BE2C (cell line): ENCODE results near the gene LCN1.
"Not testable (repeated sequence)": the region's sequence is repeated elsewhere in the genome, so short reads cannot be mapped to it uniquely, and the experiment has no call there.

Experiments
- DNase-seq: peaks from one replicate; pipeline ENCODE4 v3.0.0-alpha.2; 2020
- H3K27me3 ChIP-seq: fragments of 250-450 bp; sonication (Bioruptor Pico); 2 replicates; pipeline ENCODE4 v1.5.1; 2020; ENCODE audit warnings: mild to moderate bottlenecking
- H3K36me3 ChIP-seq: fragments of 250-450 bp; sonication (Bioruptor Pico); 2 replicates; pipeline ENCODE4 v1.5.1; 2020; ENCODE audit warnings: mild to moderate bottlenecking
- H3K4me1 ChIP-seq: fragments of 250-450 bp; sonication (Bioruptor Pico); 2 replicates; pipeline ENCODE4 v1.5.1; 2020
- H3K4me3 ChIP-seq: 2 replicates; pipeline ENCODE4 v1.5.1; 2011; ENCODE audit warnings: low read depth, low read length
- H3K9me3 ChIP-seq: fragments of 250-450 bp; sonication (Bioruptor Pico); 2 replicates; pipeline ENCODE4 v1.5.1; 2020
- CTCF ChIP-seq: IDR thresholded peaks from 2 replicates; pipeline ENCODE4 v1.5.1; 2012; ENCODE audit warnings: mild to moderate bottlenecking, low read depth, low read length

Gene LCN1

GRCh38 chr9:135533113-135533512 is 11.9 kb downstream of the LCN1 start:
- no peak for DNase-seq
- H3K4me3 ChIP-seq, result no peak overlapping the region
- no peak for TF ChIP-seq CTCF
- no peaks in the 10 kb centered on the region for H3K27me3 ChIP-seq
- no peaks in the 10 kb centered on the region for H3K36me3 ChIP-seq
- no peaks in the 10 kb centered on the region for H3K9me3 ChIP-seq
- no peaks in the 10 kb centered on the region for H3K4me1 ChIP-seq

GRCh38 chr9:135533674-135534073 is 12.4 kb downstream of the LCN1 start:
- no peak for DNase-seq
- no peaks in the 10 kb centered on the region for H3K4me1 ChIP-seq
- no peaks in the 10 kb centered on the region for H3K9me3 ChIP-seq
- H3K27me3 ChIP-seq, result no peaks in the 10 kb centered on the region
- no peak for TF ChIP-seq CTCF
- H3K4me3 ChIP-seq, result no peak overlapping the region
- no peaks in the 10 kb centered on the region for H3K36me3 ChIP-seq

- H3K9me3 ChIP-seq, H3K27me3 ChIP-seq, H3K4me1 ChIP-seq, DNase-seq, H3K36me3 ChIP-seq, H3K4me3 ChIP-seq: not testable (repeated sequence)
Observed at GRCh38 chr9:135534192-135534711, 13.0 kb downstream of the LCN1 start.

GRCh38 chr9:135534826-135535225 is 13.6 kb downstream of the LCN1 start:
- not testable (repeated sequence) for H3K9me3 ChIP-seq, H3K27me3 ChIP-seq, H3K4me3 ChIP-seq, H3K4me1 ChIP-seq, H3K36me3 ChIP-seq, DNase-seq

GRCh38 chr9:135535631-135536030 is 14.4 kb downstream of the LCN1 start:
- not testable (repeated sequence) for DNase-seq, H3K9me3 ChIP-seq, H3K4me3 ChIP-seq, H3K36me3 ChIP-seq, H3K27me3 ChIP-seq, H3K4me1 ChIP-seq

GRCh38 chr9:135536216-135536615 is 15.0 kb downstream of the LCN1 start:
- no peak for DNase-seq
- no peak for TF ChIP-seq CTCF
- no peaks in the 10 kb centered on the region for H3K36me3 ChIP-seq
- H3K4me3 ChIP-seq, result no peak overlapping the region
- no peaks in the 10 kb centered on the region for H3K27me3 ChIP-seq
- H3K4me1 ChIP-seq, result no peaks in the 10 kb centered on the region
- H3K9me3 ChIP-seq, result no peaks in the 10 kb centered on the region

- not testable (repeated sequence) for H3K4me1 ChIP-seq, H3K27me3 ChIP-seq, H3K36me3 ChIP-seq, H3K9me3 ChIP-seq
- H3K4me3 ChIP-seq, result 0 out of 2 replicates have a peak overlapping the region, but pooled peaks have one; percentile 0
- peak; percentile 70 for DNase-seq
Observed at GRCh38 chr9:135543262-135543894, 22.1 kb downstream of the LCN1 start.

GRCh38 chr9:135544981-135545635 is 23.9 kb downstream of the LCN1 start:
- no peak for DNase-seq
- no peaks in the 10 kb centered on the region for H3K9me3 ChIP-seq
- no peak overlapping the region for H3K4me3 ChIP-seq
- TF ChIP-seq CTCF, result no peak
- H3K36me3 ChIP-seq, result no peaks in the 10 kb centered on the region
- H3K4me1 ChIP-seq, result peaks cover 5% of the 10 kb centered on the region
- H3K27me3 ChIP-seq, result no peaks in the 10 kb centered on the region

- H3K4me3 ChIP-seq, H3K4me1 ChIP-seq, DNase-seq, H3K9me3 ChIP-seq, H3K27me3 ChIP-seq, H3K36me3 ChIP-seq: not testable (repeated sequence)
Observed at GRCh38 chr9:135545646-135546176, 24.5 kb downstream of the LCN1 start, which contains the start of gene OBP2A. TSS of gene OBP2A (plus strand) at chr9:135546126. CDS start at chr9:135546181, 55 bp downstream.

GRCh38 chr9:135546792-135547617 is 25.8 kb downstream of the LCN1 start:
- H3K36me3 ChIP-seq, H3K4me1 ChIP-seq, H3K27me3 ChIP-seq, H3K4me3 ChIP-seq, H3K9me3 ChIP-seq, DNase-seq: not testable (repeated sequence)
